ENCODE results near the gene JUNB. TPM values are rescaled to one million over a fixed set of nuclear protein-coding genes. Genes with fewer than 3 reads are reported as not detected.

JUNB gene
- total and polyA plus RNA-seq, 2 of the 13 experiments (the other 11 are each of a cell fraction or from before 2014, with no cell fraction given): 7.7 to 8.2 TPM

- TF ChIP-seq EED (CRISPR knock-in tag; IDR thresholded peaks at IDR 0.05) (no peak), FOXC1 (CRISPR knock-in tag; IDR thresholded peaks at IDR 0.05; ENCODE audit: borderline replicate concordance) (0 out of 2 replicates have a peak, but pooled peaks have one; percentile 65), ZNF691 (CRISPR knock-in tag; IDR thresholded peaks at IDR 0.05; ENCODE audit: borderline replicate concordance, low read depth) (0 out of 2 replicates have a peak, but pooled peaks have one; percentile 12), GATAD1 (CRISPR knock-in tag; IDR thresholded peaks at IDR 0.05) (no peak), U2AF1 (optimal IDR thresholded peaks at IDR 0.05; ENCODE audit: low read depth, low read length) (no peak), STAT5B (CRISPR knock-in tag; IDR thresholded peaks at IDR 0.05) (no peak), SP1 (IDR thresholded peaks at IDR 0.05) (no peak), SP1 (CRISPR knock-in tag; IDR thresholded peaks at IDR 0.05) (no peak), DMAP1 (CRISPR knock-in tag; IDR thresholded peaks at IDR 0.05) (peak; percentile 26; the same call in 1 of the 2 replicates), ZMYM3 (CRISPR knock-in tag; IDR thresholded peaks at IDR 0.05) (0 out of 2 replicates have a peak, but pooled peaks have one; percentile 7), RFXANK (CRISPR knock-in tag; IDR thresholded peaks at IDR 0.05) (no peak), CENPX (CRISPR knock-in tag; IDR thresholded peaks at IDR 0.05) (no peak), ZFYVE20 (CRISPR knock-in tag; IDR thresholded peaks at IDR 0.05; ENCODE audit: borderline replicate concordance, low read depth) (no peak), ZNF839 (CRISPR knock-in tag; IDR thresholded peaks at IDR 0.05; ENCODE audit: borderline replicate concordance) (no peak; the same call in 1 of the 2 replicates), MAFG (CRISPR knock-in tag; IDR thresholded peaks at IDR 0.05) (no peak), FUBP1 (CRISPR knock-in tag; IDR thresholded peaks at IDR 0.05; ENCODE audit: borderline replicate concordance) (no peak), PHF8 (CRISPR knock-in tag; IDR thresholded peaks at IDR 0.05) (no peak), ZNF737 (CRISPR knock-in tag; IDR thresholded peaks at IDR 0.05; ENCODE audit: borderline replicate concordance) (no peak), TCF7 (IDR thresholded peaks at IDR 0.05; ENCODE audit: low read depth) (peak; percentile 66; the same call in 1 of the 2 replicates), KLF11 (CRISPR knock-in tag; IDR thresholded peaks at IDR 0.05) (peak; percentile 15; the same call in 1 of the 2 replicates), ZNF232 (CRISPR knock-in tag; IDR thresholded peaks at IDR 0.05; ENCODE audit: borderline replicate concordance) (0 out of 2 replicates have a peak, but pooled peaks have one; percentile 49), MAFF (IDR thresholded peaks at IDR 0.05; ENCODE audit: low read depth, low read length) (no peak), SIN3B (IDR thresholded peaks at IDR 0.05; ENCODE audit: low read length) (no peak), MYNN (CRISPR knock-in tag; IDR thresholded peaks at IDR 0.05; ENCODE audit: low read depth) (no peak), ZBTB20 (CRISPR knock-in tag; IDR thresholded peaks at IDR 0.05; ENCODE audit: borderline replicate concordance, low read depth) (0 out of 2 replicates have a peak, but pooled peaks have one; percentile 12), ZNF256 (CRISPR knock-in tag; conservative IDR thresholded peaks at IDR 0.05) (0 out of 2 replicates have a peak, but pooled peaks have one; percentile 4), MAFK (conservative IDR thresholded peaks at IDR 0.05 in 1 of 2, IDR thresholded peaks at IDR 0.05 in 1 of 2; ENCODE audit: low read length in 2 of 2) (peak; percentile 28 to 42; a peak in 2 of 4 replicates)
Measured at GRCh38 chr19:12800923-12801465, 9.7 kb downstream of the JUNB start (continued).

Measured in HepG2 (cell line).